DND-41 (cell line): ENCODE measurements around the gene DNAH10.

ENCODE experiments used
- ATAC-seq: fragments of 200-7000 bp; cut with Tn5 transposase; 3 replicates; pipeline ENCODE4 v1.9.1; 2021; ENCODE audit warnings: low read depth; ENCODE audit not compliant: insufficient read depth
- DNase-seq: peaks from one replicate; pipeline ENCODE4 v3.0.0-alpha.2; 2020
- H2AFZ ChIP-seq: 2 replicates; pipeline ENCODE4 v1.6.0; 2012; ENCODE audit warnings: low read depth, low read length
- H3K27ac ChIP-seq: 2 replicates; pipeline ENCODE4 v1.5.1; 2012; ENCODE audit warnings: low read length, inconsistent platforms
- H3K27me3 ChIP-seq: fragments of 200-600 bp; sonication (generic); 2 replicates; pipeline ENCODE4 v1.6.0; 2012; ENCODE audit warnings: low read length, mild to moderate bottlenecking, inconsistent platforms; ENCODE audit not compliant: insufficient read depth, poor library complexity
- H3K36me3 ChIP-seq: 2 replicates; pipeline ENCODE4 v1.5.1; 2012; ENCODE audit warnings: low read length, inconsistent platforms; ENCODE audit not compliant: insufficient read depth
- H3K4me1 ChIP-seq: 2 replicates; pipeline ENCODE4 v1.5.1; 2012; ENCODE audit warnings: mild to moderate bottlenecking, low read length; ENCODE audit not compliant: insufficient read depth
- H3K4me2 ChIP-seq: 2 replicates; pipeline ENCODE4 v1.6.0; 2012; ENCODE audit warnings: mild to moderate bottlenecking, moderate library complexity, low read length, inconsistent platforms; ENCODE audit not compliant: insufficient read depth
- H3K4me3 ChIP-seq, 2 experiments: fragments of 200-600 bp in 1 of 2; shearing (Covaris generic) in 1 of 2; 2 replicates each; pipeline ENCODE4 v1.5.1; 2012 to 2016; ENCODE audit warnings: inconsistent platforms in 2 of 2, low read length in 2 of 2, mild to moderate bottlenecking in 2 of 2, low read depth in 1 of 2, moderate library complexity in 1 of 2
- H3K79me2 ChIP-seq: 2 replicates; pipeline ENCODE4 v1.6.0; 2012; ENCODE audit warnings: low read length, inconsistent platforms; ENCODE audit not compliant: insufficient read depth
- H3K9ac ChIP-seq: 2 replicates; pipeline ENCODE4 v1.6.0; 2012; ENCODE audit warnings: low read depth, mild to moderate bottlenecking, inconsistent platforms, low read length, moderate library complexity
- H3K9me3 ChIP-seq: 2 replicates; pipeline ENCODE4 v1.5.1; 2012; ENCODE audit warnings: low read length, moderate library complexity, mild to moderate bottlenecking, inconsistent platforms; ENCODE audit not compliant: insufficient read depth, severe bottlenecking
- H4K20me1 ChIP-seq: 2 replicates; pipeline ENCODE4 v1.6.0; 2012; ENCODE audit warnings: low read length; ENCODE audit not compliant: insufficient read depth
- CTCF ChIP-seq: IDR thresholded peaks from 2 replicates; pipeline ENCODE4 v1.5.1; 2012; ENCODE audit warnings: borderline replicate concordance, low read length, moderate library complexity, mild to moderate bottlenecking; ENCODE audit not compliant: poor library complexity, severe bottlenecking; ENCODE audit errors: extremely low read depth
- EZH2 ChIP-seq: IDR thresholded peaks from 3 replicates; pipeline ENCODE4 v1.6.1; 2012; ENCODE audit warnings: borderline replicate concordance, low read depth, mild to moderate bottlenecking, moderate library complexity, low read length, inconsistent platforms; ENCODE audit not compliant: severe bottlenecking

The DNAH10 gene

GRCh38 chr12:123868791-123869190 is 106.7 kb downstream of the DNAH10 start:
- Histone ChIP-seq H3K27ac (no peak overlapping the region), H3K79me2 (no peaks in the 10 kb centered on the region), H3K9ac (no peak overlapping the region), H3K4me2 (no peak overlapping the region), H3K27me3 (no peaks in the 10 kb centered on the region), H3K36me3 (no peaks in the 10 kb centered on the region), H3K9me3 (no peaks in the 10 kb centered on the region), H3K4me3 (no peak overlapping the region), H3K4me1 (no peaks in the 10 kb centered on the region), H2AFZ (no peak overlapping the region), H4K20me1 (no peaks in the 10 kb centered on the region)
- no peak for TF ChIP-seq EZH2
- ATAC-seq (no peak), DNase-seq (no peak)

- Histone ChIP-seq H3K4me2 (no peak overlapping the region), H3K27ac (no peak overlapping the region), H2AFZ (no peak overlapping the region), H3K36me3 (no peaks in the 10 kb centered on the region), H3K79me2 (no peaks in the 10 kb centered on the region), H4K20me1 (no peaks in the 10 kb centered on the region), H3K4me1 (no peaks in the 10 kb centered on the region), H3K9me3 (no peaks in the 10 kb centered on the region), H3K27me3 (no peaks in the 10 kb centered on the region), H3K9ac (no peak overlapping the region), H3K4me3 (no peak overlapping the region)
- TF ChIP-seq EZH2 (no peak), CTCF (no peak)
- ATAC-seq (no peak), DNase-seq (no peak)
Measured at GRCh38 chr12:123873793-123874192, 111.7 kb downstream of the DNAH10 start.

- Histone ChIP-seq H3K4me1 (no peaks in the 10 kb centered on the region), H2AFZ (no peak overlapping the region), H3K36me3 (no peaks in the 10 kb centered on the region), H3K27me3 (no peaks in the 10 kb centered on the region), H3K9ac (no peak overlapping the region), H3K27ac (no peak overlapping the region), H3K9me3 (no peaks in the 10 kb centered on the region), H3K4me2 (no peak overlapping the region), H3K79me2 (no peaks in the 10 kb centered on the region), H4K20me1 (no peaks in the 10 kb centered on the region), H3K4me3 (no peak overlapping the region)
- no peak for DNase-seq
- no peak for TF ChIP-seq EZH2
- TF ChIP-seq CTCF: no peak
- ATAC-seq: no peak
Measured at GRCh38 chr12:123877968-123878367, 115.9 kb downstream of the DNAH10 start.

GRCh38 chr12:123879101-123879500 is 117.0 kb downstream of the DNAH10 start:
- no peaks in the 10 kb centered on the region for H3K9me3 ChIP-seq
- H3K27ac ChIP-seq: no peak overlapping the region
- H4K20me1 ChIP-seq: no peaks in the 10 kb centered on the region
- no peaks in the 10 kb centered on the region for H3K27me3 ChIP-seq
- no peak overlapping the region for H2AFZ ChIP-seq
- no peaks in the 10 kb centered on the region for H3K4me1 ChIP-seq
- ATAC-seq (no peak), DNase-seq (no peak)
- TF ChIP-seq CTCF (no peak), EZH2 (no peak)
- no peaks in the 10 kb centered on the region for H3K36me3 ChIP-seq
- no peak overlapping the region for H3K9ac ChIP-seq
- H3K79me2 ChIP-seq: no peaks in the 10 kb centered on the region
- no peak overlapping the region for H3K4me2 ChIP-seq
- H3K4me3 ChIP-seq: no peak overlapping the region
